Measurements from ENCODE around the gene MAFG.

- TF ChIP-seq GATA3 (IDR thresholded peaks at IDR 0.05; ENCODE audit: low read depth, low read length) (no peak), GATA2 (IDR thresholded peaks at IDR 0.05; ENCODE audit: low read depth, low read length) (no peak)
These were observed 49.0 kb upstream of the MAFG start for GRCh38 chr17:81976332-81977210.
